HepG2 (cell line): ENCODE measurements around the gene P4HB.

ENCODE experiments used
- CBX1 ChIP-seq: IDR thresholded peaks from one replicate; pipeline ENCODE4 v1.6.1; 2016; ENCODE audit warnings: antibody characterized with exemption, low read depth
- CTCF ChIP-seq: sonication (generic); formaldehyde crosslinking; IDR thresholded peaks from 2 replicates; pipeline ENCODE4 v1.5.0; 2020; ENCODE audit warnings: mild to moderate bottlenecking, missing genetic modification reagents, moderate library complexity
- GTF2F1 ChIP-seq: fragments of 150-350 bp; IDR thresholded peaks from 2 replicates; pipeline ENCODE4 v1.6.1; 2014; ENCODE audit warnings: low read length
- REST ChIP-seq, 2 experiments: IDR thresholded peaks; 2 replicates each; pipeline ENCODE4 v1.6.1; 2011 to 2012; ENCODE audit warnings: low read length in 2 of 2, borderline replicate concordance in 1 of 2, low read depth in 1 of 2, mild to moderate bottlenecking in 1 of 2, moderate library complexity in 1 of 2
- SP2 ChIP-seq: sonication (generic); formaldehyde crosslinking; IDR thresholded peaks from 2 replicates; pipeline ENCODE4 v1.5.1; 2020; ENCODE audit warnings: mild to moderate bottlenecking, missing genetic modification reagents
- U2AF2 ChIP-seq: fragments of 200-400 bp; formaldehyde crosslinking; IDR thresholded peaks from 2 replicates; pipeline ENCODE4 v1.6.1; 2017; ENCODE audit warnings: low read depth, mild to moderate bottlenecking, low read length
- ZFP90 ChIP-seq: sonication (generic); formaldehyde crosslinking; IDR thresholded peaks from 2 replicates; pipeline ENCODE4 v1.8.0; 2022; ENCODE audit warnings: missing genetic modification reagents, mild to moderate bottlenecking, inconsistent platforms, borderline replicate concordance

GRCh38 chr17:81905993-81906392, 45.7 kb upstream of the P4HB start:
- TF ChIP-seq SP2 (no peak), U2AF2 (no peak), ZFP90 (CRISPR knock-in tag) (no peak), REST (IDR thresholded peaks at IDR 0.05; ENCODE audit: borderline replicate concordance in 1 of 2, low read depth in 1 of 2, low read length in 2 of 2) (no peak), GTF2F1 (no peak), CTCF (CRISPR knock-in tag) (no peak), CBX1 (no peak)
